Lower lobe of right lung (tissue), 2 donors: Measurements from ENCODE around the gene MPLKIP. TPM values are rescaled to one million over a fixed set of nuclear protein-coding genes. Genes with fewer than 3 reads are reported as not detected.
"Not testable (repeated sequence)": the region's sequence is repeated elsewhere in the genome, so short reads cannot be mapped to it uniquely, and the experiment has no call there.

Experiments used
- ATAC-seq, 2 donors: fragments of 200-7000 bp; cut with Tn5 transposase; one replicate each; pipeline ENCODE4 v1.9.1; 2020 to 2022; ENCODE audit warnings: mild to moderate bottlenecking in 2 of 2, moderate library complexity in 2 of 2
- DNase-seq: peaks from one replicate; pipeline ENCODE4 v3.0.0-alpha.2; 2020
- H3K27ac ChIP-seq: fragments of 200-600 bp; one replicate; pipeline ENCODE4 v1.8.0; 2022
- H3K27me3 ChIP-seq: fragments of 200-600 bp; one replicate; pipeline ENCODE4 v1.8.0; 2022; ENCODE audit warnings: low read depth
- H3K36me3 ChIP-seq: fragments of 200-600 bp; one replicate; pipeline ENCODE4 v1.8.0; 2022; ENCODE audit warnings: mild to moderate bottlenecking
- H3K4me1 ChIP-seq: fragments of 200-600 bp; one replicate; pipeline ENCODE4 v1.8.0; 2022
- H3K4me3 ChIP-seq: fragments of 200-600 bp; one replicate; pipeline ENCODE4 v1.8.0; 2022; ENCODE audit warnings: mild to moderate bottlenecking
- H3K9me3 ChIP-seq: fragments of 200-600 bp; one replicate; pipeline ENCODE4 v1.8.0; 2022
- intact Hi-C: fragments of 100-400 bp; cut with DNase I; formaldehyde crosslinking; loops from one replicate; pipeline ENCODE4 v1.11.0; 2022
- total RNA-seq: library from RNA; stranded (reverse); fragmentation: NEBNext Ultra II Directional; extraction: Animal tissue kit (Norgen Biotek cat#: 25700); gene quantifications from one replicate; pipeline ENCODE4 v1.2.1, GENCODE V29; 2021
- TF ChIP-seq, protein P1 (sequence below): fragments of 200-600 bp; IDR thresholded peaks from one replicate; pipeline ENCODE4 v1.8.0; 2022; ENCODE audit warnings: antibody characterized with exemption, mild to moderate bottlenecking
- donor health status: DM: no; HTN: yes; CAD: no; lungs with severe emphysema.

Gene MPLKIP
- total RNA-seq, 1 donor from 2014 or later: 28.5 TPM

DNA sequence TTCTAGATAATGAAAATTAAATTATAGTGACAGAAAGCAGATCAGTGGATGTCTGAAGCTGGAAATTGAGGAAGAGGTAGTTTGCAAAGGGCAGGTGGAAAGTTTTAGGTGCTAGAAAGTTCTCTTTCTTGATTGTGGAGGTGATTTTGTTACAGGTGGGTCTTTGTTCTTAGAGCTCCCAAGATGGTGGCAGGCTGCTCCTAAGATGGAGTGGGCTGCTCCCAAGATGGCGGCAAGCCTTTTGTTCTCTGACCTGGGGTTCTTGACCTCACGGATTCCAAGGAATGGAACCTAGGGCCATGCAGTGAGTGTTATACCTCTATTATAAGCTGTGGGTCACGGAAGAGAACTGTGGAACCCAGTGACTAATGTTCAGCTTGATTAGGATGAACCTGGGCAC, 32.9 kb upstream of the MPLKIP start:
- TF ChIP-seq, protein P1, sequence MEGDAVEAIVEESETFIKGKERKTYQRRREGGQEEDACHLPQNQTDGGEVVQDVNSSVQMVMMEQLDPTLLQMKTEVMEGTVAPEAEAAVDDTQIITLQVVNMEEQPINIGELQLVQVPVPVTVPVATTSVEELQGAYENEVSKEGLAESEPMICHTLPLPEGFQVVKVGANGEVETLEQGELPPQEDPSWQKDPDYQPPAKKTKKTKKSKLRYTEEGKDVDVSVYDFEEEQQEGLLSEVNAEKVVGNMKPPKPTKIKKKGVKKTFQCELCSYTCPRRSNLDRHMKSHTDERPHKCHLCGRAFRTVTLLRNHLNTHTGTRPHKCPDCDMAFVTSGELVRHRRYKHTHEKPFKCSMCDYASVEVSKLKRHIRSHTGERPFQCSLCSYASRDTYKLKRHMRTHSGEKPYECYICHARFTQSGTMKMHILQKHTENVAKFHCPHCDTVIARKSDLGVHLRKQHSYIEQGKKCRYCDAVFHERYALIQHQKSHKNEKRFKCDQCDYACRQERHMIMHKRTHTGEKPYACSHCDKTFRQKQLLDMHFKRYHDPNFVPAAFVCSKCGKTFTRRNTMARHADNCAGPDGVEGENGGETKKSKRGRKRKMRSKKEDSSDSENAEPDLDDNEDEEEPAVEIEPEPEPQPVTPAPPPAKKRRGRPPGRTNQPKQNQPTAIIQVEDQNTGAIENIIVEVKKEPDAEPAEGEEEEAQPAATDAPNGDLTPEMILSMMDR: no peak
- H3K9me3 ChIP-seq: no peaks in the 10 kb centered on the region
- intact Hi-C loops: no loop called here
- DNase-seq (no peak), ATAC-seq (no peak)
- no peaks in the 10 kb centered on the region for H3K4me1 ChIP-seq
- H3K27ac ChIP-seq: no peak overlapping the region
- no peaks in the 10 kb centered on the region for H3K27me3 ChIP-seq
- H3K36me3 ChIP-seq: no peaks in the 10 kb centered on the region
- no peak overlapping the region for H3K4me3 ChIP-seq

GRCh38 chr7:40165216-40165615, 30.8 kb upstream of the MPLKIP start:
- intact Hi-C loops: no loop called here
- Histone ChIP-seq H3K36me3 (no peaks in the 10 kb centered on the region), H3K27ac (no peak overlapping the region), H3K4me1 (no peaks in the 10 kb centered on the region), H3K4me3 (no peak overlapping the region), H3K9me3 (no peaks in the 10 kb centered on the region), H3K27me3 (no peaks in the 10 kb centered on the region)
- TF ChIP-seq, protein P1: no peak
- ATAC-seq (no peak), DNase-seq (no peak)

GRCh38 chr7:40162516-40162915, 28.1 kb upstream of the MPLKIP start:
- TF ChIP-seq, protein P1: no peak
- H3K4me1 ChIP-seq: no peaks in the 10 kb centered on the region
- DNase-seq (no peak), ATAC-seq (no peak)
- no peaks in the 10 kb centered on the region for H3K9me3 ChIP-seq
- intact Hi-C loops: no loop called here
- no peaks in the 10 kb centered on the region for H3K27me3 ChIP-seq
- H3K27ac ChIP-seq: no peak overlapping the region
- no peaks in the 10 kb centered on the region for H3K36me3 ChIP-seq
- no peak overlapping the region for H3K4me3 ChIP-seq

GRCh38 chr7:40156988-40157387, 22.6 kb upstream of the MPLKIP start:
- ATAC-seq: no peak
- no peaks in the 10 kb centered on the region for H3K9me3 ChIP-seq
- no peaks in the 10 kb centered on the region for H3K4me1 ChIP-seq
- intact Hi-C loops: no loop called here
- TF ChIP-seq, protein P1: no peak
- H3K27ac ChIP-seq: no peak overlapping the region
- H3K27me3 ChIP-seq: no peaks in the 10 kb centered on the region
- H3K4me3 ChIP-seq: no peak overlapping the region
- no peaks in the 10 kb centered on the region for H3K36me3 ChIP-seq
- no peak for DNase-seq

DNA sequence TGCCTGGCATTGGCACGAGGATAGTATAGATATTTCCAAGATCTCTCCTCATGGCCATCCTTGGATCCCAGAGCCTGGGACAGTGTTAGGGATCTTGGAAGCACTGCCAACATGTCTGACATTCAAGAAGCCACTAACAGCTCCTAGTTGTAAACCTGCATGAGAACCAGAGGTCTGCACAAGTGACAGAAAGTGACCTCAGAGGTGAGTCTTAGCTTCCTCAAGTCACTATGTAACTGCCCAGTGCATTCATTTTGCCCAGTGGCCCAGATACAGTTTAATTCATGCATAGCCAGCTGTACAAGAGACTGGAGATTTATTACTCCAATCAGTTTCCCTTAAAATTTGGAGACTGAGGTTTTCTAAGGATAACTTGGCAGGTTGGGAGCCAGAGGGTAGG, 17.1 kb upstream of the MPLKIP start:
- Histone ChIP-seq H3K27ac (no peak overlapping the region), H3K36me3 (no peaks in the 10 kb centered on the region), H3K4me1 (no peaks in the 10 kb centered on the region), H3K9me3 (no peaks in the 10 kb centered on the region), H3K4me3 (no peak overlapping the region), H3K27me3 (no peaks in the 10 kb centered on the region)
- intact Hi-C loops: no loop called here
- ATAC-seq (no peak), DNase-seq (no peak)
- TF ChIP-seq, protein P1: no peak

DNA sequence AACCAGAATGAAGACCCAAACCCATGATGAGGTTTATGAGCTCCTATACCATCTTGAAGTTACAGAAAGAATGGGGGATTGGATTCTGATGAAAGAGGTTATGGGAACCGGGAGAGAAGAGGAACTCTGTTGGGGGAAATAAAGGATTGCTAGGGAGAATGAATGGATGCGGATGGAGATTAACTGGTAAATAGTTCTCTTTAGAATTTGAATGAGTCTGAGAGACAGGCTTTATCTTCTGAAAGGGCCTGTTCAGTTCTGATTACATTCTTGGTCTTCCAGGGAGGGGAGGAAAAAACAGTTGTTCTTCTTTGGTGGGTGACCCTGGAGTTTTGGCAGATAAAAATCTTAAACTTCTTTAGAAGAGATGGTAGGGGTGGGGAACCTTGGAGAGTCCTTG, 14.2 kb upstream of the MPLKIP start:
- intact Hi-C loops: no loop called here
- Histone ChIP-seq H3K27me3 (no peaks in the 10 kb centered on the region), H3K27ac (no peak overlapping the region), H3K4me1 (no peaks in the 10 kb centered on the region), H3K36me3 (no peaks in the 10 kb centered on the region), H3K9me3 (no peaks in the 10 kb centered on the region), H3K4me3 (no peak overlapping the region)
- no peak for ATAC-seq
- no peak for DNase-seq
- TF ChIP-seq, protein P1: no peak

- ATAC-seq, DNase-seq, H3K27me3 ChIP-seq, H3K4me3 ChIP-seq, H3K4me1 ChIP-seq, H3K27ac ChIP-seq, H3K9me3 ChIP-seq, intact Hi-C loops, H3K36me3 ChIP-seq: not testable (repeated sequence)
These were observed 13.8 kb upstream of the MPLKIP start for GRCh38 chr7:40148247-40148580.
